H54 (cell line): ENCODE data around the gene PLA2G2D.

Experiments
- DNase-seq: peaks from one replicate; pipeline ENCODE4 v3.0.0; 2011; ENCODE audit warnings: low spot score, mixed read lengths; ENCODE audit not compliant: insufficient read length
- FAIRE-seq: peaks from 3 replicates; lab custom pipeline; 2011; peaks lifted over from hg19 to GRCh38; lab: Jason Lieb, UNC
- POLR2A ChIP-seq: IDR thresholded peaks from 2 replicates; pipeline ENCODE4 v1.6.1; 2011; ENCODE audit warnings: low read depth, mild to moderate bottlenecking, low read length

PLA2G2D gene

DNA sequence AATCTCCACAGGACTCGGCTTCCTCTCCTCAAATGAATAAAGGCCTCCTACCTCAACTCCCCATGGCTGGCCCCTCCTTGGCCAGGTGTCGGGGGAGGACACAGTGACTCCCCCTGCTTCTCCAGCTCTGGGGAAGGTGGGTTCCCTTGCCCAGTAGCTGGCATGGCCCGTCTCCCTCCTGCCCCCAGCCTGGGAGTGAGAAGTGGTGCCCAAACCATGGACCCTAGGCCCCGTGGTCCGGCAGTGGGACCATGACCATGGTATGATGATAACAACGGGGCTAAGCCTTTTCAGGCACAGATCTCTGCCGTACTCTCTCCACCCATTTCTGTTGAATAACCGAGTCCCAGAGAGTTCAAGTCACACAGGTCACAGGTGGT lies 31.0 kb upstream of the PLA2G2D start:
- FAIRE-seq = no peak
- DNase-seq = no peak
- TF ChIP-seq POLR2A = no peak

DNA sequence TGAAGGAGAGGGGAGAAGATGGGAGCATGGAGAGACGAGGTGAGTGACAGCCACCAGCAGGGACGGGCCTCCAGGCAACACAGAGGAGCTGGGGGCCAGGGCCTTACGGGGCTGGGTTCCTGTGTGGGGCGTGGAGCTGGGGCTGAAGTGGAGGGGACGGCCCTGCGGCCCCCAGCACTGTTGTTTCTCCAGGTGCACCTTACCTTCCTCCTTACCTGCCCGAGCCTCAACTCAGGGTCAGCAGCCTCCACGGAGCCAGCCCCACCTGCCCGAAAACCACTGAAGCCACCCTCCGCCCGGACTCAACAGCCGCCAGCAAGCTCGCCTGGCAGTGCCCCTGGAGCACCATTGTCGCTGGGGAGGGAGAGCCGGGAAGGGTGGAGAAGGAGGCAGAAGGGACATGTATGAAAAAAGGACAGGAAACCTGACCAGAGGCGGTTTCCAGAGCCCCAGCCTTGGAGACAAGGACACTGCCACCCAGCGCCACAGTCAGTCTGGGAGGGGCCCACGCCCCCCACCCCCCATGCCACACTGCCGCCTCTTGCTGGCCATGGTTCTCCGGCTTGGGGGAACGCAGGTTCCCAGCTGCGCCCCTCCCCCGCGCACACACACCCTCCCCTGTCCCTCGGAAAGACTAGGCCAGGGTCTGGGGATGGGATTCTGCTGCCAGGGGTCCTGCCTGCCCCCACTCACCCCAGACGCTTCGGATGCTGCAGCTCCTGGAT lies 30.4 kb upstream of the PLA2G2D start:
- no peak for TF ChIP-seq POLR2A
- no peak for DNase-seq
- no peak for FAIRE-seq

DNA sequence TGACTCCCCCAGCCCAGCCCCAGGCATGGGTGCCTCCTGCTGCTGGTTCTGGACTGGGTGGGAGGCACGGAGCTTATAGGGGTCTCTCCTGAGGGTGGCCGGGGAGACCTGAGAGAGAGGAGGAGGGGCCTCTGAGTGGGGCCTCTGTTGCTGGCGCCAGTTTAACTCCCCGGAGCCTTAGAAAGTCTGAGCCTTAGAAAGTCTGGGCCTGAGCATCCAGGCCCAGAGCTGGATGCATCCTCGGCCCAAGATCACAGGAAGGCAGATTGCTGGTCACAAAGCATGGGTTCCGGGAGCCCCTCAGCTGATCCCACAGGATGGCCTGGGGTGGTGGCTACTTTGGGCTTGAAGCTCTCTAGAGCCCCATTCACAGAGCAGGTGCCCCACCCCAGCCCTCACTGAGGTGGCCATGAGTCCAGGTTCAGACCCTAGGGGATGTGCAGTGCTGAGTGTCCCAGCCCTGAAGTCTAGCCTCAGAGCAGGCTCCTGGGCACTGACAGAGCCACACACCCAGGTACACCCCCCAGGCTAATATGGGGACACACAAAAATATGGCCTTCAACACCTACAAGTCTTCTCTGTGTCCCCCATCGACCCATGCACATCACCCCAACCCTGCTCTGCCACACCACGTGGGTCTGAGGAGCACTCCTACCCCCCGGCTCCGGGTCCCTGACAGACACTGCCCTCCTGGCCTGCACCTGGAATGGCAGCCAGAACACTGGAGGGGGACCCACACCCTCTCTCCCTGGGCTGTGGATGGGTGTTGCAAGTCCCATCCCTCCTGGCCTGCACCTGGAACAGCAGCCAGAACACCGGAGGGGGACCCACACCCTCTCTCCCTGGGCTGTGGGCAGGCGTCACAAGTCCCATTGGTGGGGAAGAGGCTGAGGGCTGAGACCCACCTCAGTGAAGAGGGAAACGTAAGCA lies 29.5 kb upstream of the PLA2G2D start:
- no peak for TF ChIP-seq POLR2A
- FAIRE-seq = no peak
- DNase-seq = no peak

DNA sequence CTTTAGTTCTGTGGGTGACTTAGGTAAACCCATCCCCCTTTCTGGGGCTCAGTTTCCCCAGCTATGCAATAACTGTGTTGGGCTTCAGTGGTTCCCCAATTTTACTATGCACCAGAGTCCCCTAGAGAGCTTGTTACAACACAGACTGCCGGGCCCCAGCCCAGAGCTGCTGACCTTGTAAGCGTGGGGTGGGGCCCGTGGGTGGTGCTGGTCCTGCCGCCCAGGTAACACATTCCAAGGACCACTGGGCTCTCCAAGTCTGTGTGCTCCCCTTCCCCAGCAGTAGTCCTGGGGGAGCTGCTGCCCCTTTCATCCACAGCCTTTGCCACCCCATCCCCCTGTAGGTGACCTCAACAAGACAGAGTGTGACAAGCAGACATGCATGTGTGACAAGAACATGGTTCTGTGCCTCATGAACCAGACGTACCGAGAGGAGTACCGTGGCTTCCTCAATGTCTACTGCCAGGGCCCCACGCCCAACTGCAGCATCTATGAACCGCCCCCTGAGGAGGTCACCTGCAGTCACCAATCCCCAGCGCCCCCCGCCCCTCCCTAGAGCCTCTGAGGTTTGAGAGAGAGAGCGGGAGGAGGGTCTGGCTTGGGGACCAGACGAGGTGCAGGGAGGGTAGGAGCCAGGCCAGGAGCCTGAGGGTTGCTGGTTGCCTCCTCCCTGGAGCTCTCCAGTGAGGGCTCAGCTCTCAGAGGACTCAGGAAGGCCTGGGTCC lies 28.7 kb upstream of the PLA2G2D start:
- FAIRE-seq (no peak), DNase-seq (no peak)
- TF ChIP-seq POLR2A = no peak

- no peak for DNase-seq
- FAIRE-seq = no peak
- TF ChIP-seq POLR2A = no peak
Measured at GRCh38 chr1:20143734-20144565, 24.6 kb upstream of the PLA2G2D start.

DNA sequence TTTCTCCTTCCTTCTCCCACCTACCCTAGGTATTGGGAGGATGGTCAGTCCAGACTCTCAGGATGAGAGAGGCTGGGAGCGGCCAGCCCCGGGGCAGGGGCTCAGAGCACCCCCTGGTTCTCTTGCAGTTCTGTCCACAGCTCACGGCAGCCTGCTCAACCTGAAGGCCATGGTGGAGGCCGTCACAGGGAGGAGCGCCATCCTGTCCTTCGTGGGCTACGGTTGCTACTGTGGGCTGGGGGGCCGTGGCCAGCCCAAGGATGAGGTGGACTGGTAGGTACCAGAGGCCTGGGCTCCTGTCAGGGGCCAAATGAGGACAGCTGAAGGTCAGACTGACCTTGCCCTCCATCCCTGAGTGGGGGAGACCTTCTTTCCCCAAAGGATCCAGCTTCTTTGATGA lies 24.0 kb upstream of the PLA2G2D start:
- FAIRE-seq (no peak), DNase-seq (no peak)
- no peak for TF ChIP-seq POLR2A

DNA sequence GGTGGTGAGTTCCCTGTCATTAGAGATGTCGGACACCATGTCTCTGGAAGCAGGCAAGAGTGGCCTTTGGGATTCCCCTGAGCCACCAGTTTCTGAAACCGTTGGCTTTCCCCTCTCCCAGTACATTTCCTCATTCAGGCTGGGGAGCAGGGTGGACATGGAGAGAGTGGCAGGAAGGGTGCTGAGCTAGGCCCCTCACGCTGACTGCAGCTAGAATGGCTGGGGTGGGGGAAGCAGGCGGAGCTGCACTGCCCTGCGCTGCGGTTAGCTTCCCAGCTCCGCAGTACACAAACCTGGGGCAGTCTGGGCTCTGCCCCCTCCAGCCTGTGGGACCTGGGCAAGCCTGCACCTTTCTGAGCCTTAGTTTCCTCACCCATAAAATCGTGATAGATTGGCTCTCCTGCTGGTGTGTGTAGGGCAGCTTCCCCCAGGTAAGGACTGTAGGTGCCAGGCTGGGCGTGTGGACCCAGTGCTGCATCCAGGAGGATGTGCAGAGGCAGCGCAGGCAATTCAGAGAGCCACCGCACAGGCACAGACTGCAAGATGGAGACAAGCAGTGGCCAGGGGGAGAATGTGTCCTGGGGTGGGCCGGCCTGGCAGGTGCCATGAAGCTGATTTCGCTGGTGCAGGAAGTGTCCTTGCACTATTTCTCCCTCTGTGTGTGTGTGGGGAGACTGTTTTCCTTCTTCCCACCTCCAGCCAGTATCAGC lies 22.8 kb upstream of the PLA2G2D start:
- TF ChIP-seq POLR2A = no peak
- FAIRE-seq (no peak), DNase-seq (no peak)

- no peak for TF ChIP-seq POLR2A
- no peak for DNase-seq
- no peak for FAIRE-seq
Measured at GRCh38 chr1:20141466-20141865, 22.1 kb upstream of the PLA2G2D start.

- FAIRE-seq (no peak), DNase-seq (no peak)
- TF ChIP-seq POLR2A = no peak
Measured at GRCh38 chr1:20141001-20141400, 21.7 kb upstream of the PLA2G2D start.

- no peak for DNase-seq
- no peak for FAIRE-seq
- no peak for TF ChIP-seq POLR2A
Measured at GRCh38 chr1:20139776-20140612, 20.7 kb upstream of the PLA2G2D start.

GRCh38 chr1:20138961-20139550 lies 19.7 kb upstream of the PLA2G2D start, which contains the start of gene PLA2G2F:
Gene PLA2G2F, plus strand, starts transcription at chr1:20139323. Its CDS starts 105 bp downstream, at chr1:20139428.
- FAIRE-seq (no peak), DNase-seq (no peak)
- no peak for TF ChIP-seq POLR2A
